Effector memory CD4-positive, alpha-beta T cell (primary cell): ENCODE results near the gene ERICH3.

Experiments used
- DNase-seq, 3 donors: peaks; one replicate each; pipeline ENCODE4 v3.0.0-alpha.2; 2020
- H3K27ac ChIP-seq: 2 replicates; pipeline ENCODE4 v1.7.0; 2013; ENCODE audit warnings: mild to moderate bottlenecking, low read length, moderate library complexity; ENCODE audit not compliant: insufficient read depth, poor library complexity, severe bottlenecking
- H3K27me3 ChIP-seq: replicated peaks from 2 replicates; pipeline ENCODE4 v1.7.0; 2013; ENCODE audit warnings: mild to moderate bottlenecking, low read length; ENCODE audit not compliant: insufficient read depth, control insufficient read depth, poor library complexity, severe bottlenecking
- H3K36me3 ChIP-seq: 2 replicates; pipeline ENCODE4 v1.7.0; 2013; ENCODE audit warnings: mild to moderate bottlenecking, low read length, moderate library complexity; ENCODE audit not compliant: control insufficient read depth, insufficient read depth
- H3K4me1 ChIP-seq: 2 replicates; pipeline ENCODE4 v1.7.0; 2013; ENCODE audit warnings: low read length, mild to moderate bottlenecking; ENCODE audit not compliant: control insufficient read depth, insufficient read depth, poor library complexity, severe bottlenecking
- H3K4me3 ChIP-seq: 2 replicates; pipeline ENCODE4 v1.7.0; 2013; ENCODE audit warnings: low read length, low read depth, mild to moderate bottlenecking; ENCODE audit not compliant: insufficient read depth, poor library complexity, severe bottlenecking
- H3K9me3 ChIP-seq: 2 replicates; pipeline ENCODE4 v1.7.0; 2013; ENCODE audit warnings: mild to moderate bottlenecking, low read length, moderate library complexity; ENCODE audit not compliant: control insufficient read depth

ERICH3 gene

DNA sequence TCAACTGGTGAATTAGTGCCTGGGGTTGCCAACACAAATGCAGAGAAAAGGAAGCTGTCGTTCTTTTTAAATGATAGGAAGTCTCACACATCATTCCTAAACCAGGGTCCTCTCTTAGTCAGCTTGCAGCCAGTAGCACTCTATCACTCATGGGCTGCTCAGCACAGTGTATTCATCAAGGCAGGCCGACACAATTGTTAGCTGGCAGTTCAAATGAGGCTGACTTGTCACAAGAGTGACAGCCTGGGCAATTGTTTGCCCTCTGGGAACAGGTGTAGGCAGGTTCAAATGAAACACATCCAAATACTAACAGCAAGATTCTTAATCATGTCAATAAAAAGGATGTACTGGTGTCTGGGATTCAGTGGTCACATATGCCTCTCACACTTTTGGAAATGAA lies 76.9 kb downstream of the ERICH3 start:
- Histone ChIP-seq H3K9me3 (no peaks in the 10 kb centered on the region), H3K27me3 (no peaks in the 10 kb centered on the region), H3K36me3 (no peaks in the 10 kb centered on the region), H3K4me1 (no peaks in the 10 kb centered on the region), H3K4me3 (no peak overlapping the region), H3K27ac (no peak overlapping the region)
- DNase-seq = no peak

DNA sequence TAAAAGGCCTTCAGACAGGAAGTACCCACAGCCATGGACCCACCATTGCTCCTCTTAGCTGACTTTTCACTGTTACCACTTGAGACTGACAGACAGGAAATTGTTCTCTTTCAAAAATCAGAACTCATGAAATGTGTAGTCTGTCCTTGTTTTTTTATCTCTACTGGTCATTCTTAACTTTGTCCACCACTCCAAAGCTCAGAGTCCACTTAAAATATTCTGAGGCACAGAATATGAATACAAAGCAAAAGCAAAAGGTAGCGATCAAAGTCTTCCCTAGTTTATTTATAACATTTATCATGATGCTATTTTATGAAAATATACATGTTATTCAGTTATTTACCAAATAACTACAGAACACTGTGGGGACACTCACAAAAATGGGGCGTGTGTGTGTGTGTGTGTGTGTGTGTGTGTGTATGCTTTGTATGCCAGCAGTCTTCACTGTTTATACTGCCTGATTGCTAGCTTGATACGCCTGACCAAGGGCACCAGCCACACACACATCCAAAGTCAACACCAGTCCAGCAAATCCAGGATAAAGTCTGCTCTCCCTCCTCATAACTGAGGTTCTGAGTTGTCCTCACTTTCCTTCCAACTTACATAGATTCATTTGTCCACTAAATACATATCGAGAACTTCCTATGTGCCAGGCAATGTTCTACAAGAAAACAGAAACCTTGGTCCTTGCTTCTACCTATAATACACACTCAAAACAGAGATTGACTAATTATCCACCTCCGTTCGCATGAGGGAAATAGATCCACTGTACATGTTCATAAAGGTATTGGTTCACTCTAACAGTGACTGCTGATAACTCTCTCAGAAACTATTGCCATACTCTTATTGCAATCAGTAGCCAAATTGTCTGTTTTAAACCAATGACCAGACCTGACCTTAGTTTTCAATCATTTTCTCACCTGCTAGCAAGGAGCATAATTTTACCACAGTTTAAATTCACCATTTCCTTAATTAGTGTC lies 79.4 kb downstream of the ERICH3 start:
- no peaks in the 10 kb centered on the region for H3K27me3 ChIP-seq
- no peaks in the 10 kb centered on the region for H3K36me3 ChIP-seq
- no peak overlapping the region for H3K27ac ChIP-seq
- no peaks in the 10 kb centered on the region for H3K4me1 ChIP-seq
- H3K9me3 ChIP-seq = no peaks in the 10 kb centered on the region
- DNase-seq = no peak
- H3K4me3 ChIP-seq = no peak overlapping the region

DNA sequence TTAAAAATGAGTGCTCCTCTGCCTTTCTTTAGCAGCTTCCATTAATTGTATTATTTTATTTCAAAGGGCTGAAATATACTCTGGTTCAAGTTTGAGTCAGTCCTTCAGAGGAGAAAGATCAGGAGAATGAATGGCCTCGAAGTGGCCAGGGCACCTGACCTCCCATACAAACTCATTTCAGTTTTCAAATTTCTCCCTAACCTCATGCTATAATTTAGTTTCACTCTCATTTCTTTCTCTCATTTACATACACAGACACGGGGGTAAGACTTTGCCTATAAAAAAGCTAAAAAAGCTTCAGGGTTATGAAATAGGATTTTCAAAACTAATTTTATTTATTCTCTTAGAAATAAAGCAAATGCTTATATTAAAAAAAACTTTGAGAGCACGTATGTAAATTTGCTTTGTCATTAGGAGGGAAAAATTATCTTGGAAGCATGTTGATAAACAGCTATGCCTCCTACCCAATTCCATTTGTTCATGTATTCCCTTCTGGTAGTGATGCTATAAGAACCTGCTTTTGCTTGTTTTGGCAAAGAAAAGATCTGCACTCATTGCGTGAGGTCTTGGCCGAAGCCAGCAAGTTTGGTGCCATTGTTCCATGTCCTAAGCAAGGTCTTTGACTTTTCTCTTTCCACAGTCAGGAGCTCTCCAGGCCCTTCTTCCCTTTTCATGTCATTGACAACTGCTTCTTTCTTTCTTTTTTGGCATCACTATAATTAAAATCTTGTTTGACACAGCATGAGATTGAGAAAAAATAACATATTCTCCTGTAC lies 80.8 kb downstream of the ERICH3 start:
- Histone ChIP-seq H3K36me3 (no peaks in the 10 kb centered on the region), H3K9me3 (no peaks in the 10 kb centered on the region), H3K27ac (no peak overlapping the region), H3K4me3 (no peak overlapping the region), H3K27me3 (no peaks in the 10 kb centered on the region), H3K4me1 (no peaks in the 10 kb centered on the region)
- no peak for DNase-seq

DNA sequence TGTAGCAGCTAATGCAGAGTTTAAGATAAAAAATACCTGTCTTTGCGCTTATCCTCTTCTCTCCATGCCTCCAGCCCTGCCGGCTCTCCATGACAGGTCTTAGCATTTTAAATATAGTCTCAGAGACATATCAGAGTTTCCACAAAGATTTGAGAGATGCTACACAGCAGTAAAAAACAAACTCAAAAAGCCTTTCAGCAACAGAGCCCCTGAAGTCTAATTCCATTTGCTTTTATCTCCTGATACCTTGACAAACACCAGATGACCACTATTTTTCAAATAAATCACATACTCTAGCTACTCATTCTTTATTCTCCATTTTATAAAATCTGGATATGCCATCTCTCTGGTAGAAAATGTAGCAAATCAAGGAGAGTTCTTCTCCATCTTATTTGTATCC lies 81.6 kb downstream of the ERICH3 start:
- DNase-seq = no peak
- no peak overlapping the region for H3K27ac ChIP-seq
- H3K27me3 ChIP-seq = no peaks in the 10 kb centered on the region
- H3K9me3 ChIP-seq = no peaks in the 10 kb centered on the region
- H3K4me3 ChIP-seq = no peak overlapping the region
- no peaks in the 10 kb centered on the region for H3K36me3 ChIP-seq
- no peaks in the 10 kb centered on the region for H3K4me1 ChIP-seq

DNA sequence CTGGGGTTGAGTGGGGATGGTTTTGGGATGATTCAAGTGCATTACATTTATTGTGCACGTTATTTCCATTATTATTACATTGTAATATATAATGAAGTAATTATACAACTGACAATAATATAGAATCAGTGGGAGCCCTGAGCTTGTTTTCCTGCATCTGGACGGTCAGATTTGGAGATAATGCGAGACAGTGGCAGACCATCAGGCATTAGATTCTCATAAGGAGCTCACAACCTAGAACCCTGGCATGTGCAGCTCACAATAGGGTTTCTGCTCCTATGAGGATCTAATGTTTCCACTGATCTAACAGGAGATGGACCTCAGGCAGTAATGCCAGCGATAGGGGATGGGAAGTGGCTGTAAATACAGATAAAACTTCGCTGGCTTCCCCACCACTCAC lies 83.3 kb downstream of the ERICH3 start:
- DNase-seq = no peak
- no peak overlapping the region for H3K27ac ChIP-seq
- H3K36me3 ChIP-seq = no peaks in the 10 kb centered on the region

DNA sequence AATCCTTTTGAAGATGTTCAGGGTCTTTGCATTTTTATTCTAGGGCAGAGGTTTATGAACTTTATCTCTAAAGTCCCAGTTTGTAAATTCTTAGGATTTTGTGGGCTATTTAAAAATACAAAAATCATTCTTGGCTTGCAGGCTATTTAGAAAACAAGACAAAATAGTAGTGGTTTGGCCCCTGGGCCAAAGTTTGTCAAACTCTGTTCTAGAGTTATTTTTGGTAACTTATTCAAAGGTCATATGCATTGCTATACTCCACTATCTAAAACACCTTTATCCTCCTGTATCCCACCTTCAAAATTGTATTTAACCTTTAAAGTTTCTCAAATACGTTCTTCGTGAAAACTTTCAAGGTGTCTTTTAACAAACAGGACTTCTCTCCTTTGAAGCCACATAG lies 85.7 kb downstream of the ERICH3 start:
- Histone ChIP-seq H3K36me3 (no peaks in the 10 kb centered on the region), H3K9me3 (no peaks in the 10 kb centered on the region), H3K4me1 (no peaks in the 10 kb centered on the region), H3K27ac (no peak overlapping the region), H3K4me3 (no peak overlapping the region), H3K27me3 (no peaks in the 10 kb centered on the region)
- DNase-seq = no peak

More for the DNA sequence above, 83.3 kb downstream of the ERICH3 start:
- Histone ChIP-seq H3K27me3 (no peaks in the 10 kb centered on the region), H3K4me3 (no peak overlapping the region), H3K4me1 (no peaks in the 10 kb centered on the region), H3K9me3 (no peaks in the 10 kb centered on the region)

DNA sequence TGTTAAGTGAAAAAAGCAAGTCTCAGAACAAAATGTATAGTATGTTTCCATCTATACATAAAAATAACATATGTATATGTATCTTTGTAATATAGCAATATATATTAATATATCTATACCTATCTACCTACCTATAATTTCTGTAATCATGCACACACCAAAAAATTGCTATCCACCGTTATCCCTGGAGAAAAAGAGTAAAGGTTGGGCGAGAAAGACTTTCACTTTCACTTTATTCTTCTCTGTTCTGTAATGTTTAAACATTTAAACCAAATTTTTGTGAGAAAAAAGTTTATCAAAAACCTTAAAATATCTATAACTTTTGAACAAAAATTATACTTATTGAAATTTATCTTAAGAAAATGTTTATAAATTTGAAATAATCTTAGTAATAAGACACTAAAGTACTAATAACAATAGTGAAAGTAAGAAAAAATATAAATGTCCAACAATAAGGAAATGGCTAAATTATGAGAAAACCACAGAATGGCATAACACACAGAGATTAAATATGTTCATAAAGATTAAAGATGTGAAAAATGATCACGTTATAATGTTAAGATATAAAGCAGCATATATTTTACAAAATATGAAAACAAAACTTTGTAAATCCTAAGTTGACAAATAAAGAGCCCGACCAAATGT lies 87.2 kb downstream of the ERICH3 start:
- no peak overlapping the region for H3K4me3 ChIP-seq
- H3K4me1 ChIP-seq = no peaks in the 10 kb centered on the region
- no peaks in the 10 kb centered on the region for H3K27me3 ChIP-seq
- H3K9me3 ChIP-seq = no peaks in the 10 kb centered on the region
- no peaks in the 10 kb centered on the region for H3K36me3 ChIP-seq
- no peak overlapping the region for H3K27ac ChIP-seq
- no peak for DNase-seq

DNA sequence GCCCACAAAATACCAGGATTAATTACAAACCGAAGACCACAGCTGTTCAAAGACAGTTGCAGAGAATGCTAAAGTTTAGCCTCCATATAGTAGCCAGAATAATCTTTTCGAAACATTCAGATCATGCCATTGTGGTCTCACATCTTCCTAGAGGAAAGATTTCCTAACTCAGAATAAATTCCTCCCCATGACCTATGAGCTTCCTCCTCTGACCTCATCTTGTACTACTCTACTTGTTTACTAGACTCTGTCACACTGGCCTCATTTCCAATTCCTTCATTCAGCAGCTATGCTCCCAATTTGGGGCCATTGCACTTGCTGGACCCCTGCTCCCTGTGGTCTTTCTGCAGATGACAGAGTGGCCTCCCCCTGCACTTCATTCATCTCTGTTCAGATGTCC lies 89.4 kb downstream of the ERICH3 start:
- Histone ChIP-seq H3K36me3 (no peaks in the 10 kb centered on the region), H3K4me1 (no peaks in the 10 kb centered on the region), H3K27ac (no peak overlapping the region), H3K4me3 (no peak overlapping the region), H3K27me3 (no peaks in the 10 kb centered on the region), H3K9me3 (no peaks in the 10 kb centered on the region)
- DNase-seq = no peak

DNA sequence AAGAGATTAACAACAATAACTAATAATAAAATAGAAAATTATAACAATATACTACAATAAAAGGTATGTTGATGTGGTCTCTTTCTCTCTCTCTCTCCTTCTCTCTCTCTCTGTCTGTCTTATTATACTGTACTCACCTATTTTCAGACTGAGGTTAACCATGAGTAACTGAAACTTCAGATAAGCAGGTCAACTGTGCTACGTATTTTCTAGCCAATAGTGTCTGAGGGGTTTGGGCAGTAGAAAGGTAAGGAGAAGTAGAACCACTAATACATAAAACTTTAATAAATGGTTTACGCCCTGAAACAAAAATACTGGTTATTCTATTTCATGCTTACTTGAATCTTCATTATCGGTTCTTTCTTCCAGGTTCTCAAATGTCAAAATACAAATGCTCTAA lies 90.2 kb downstream of the ERICH3 start:
- H3K9me3 ChIP-seq = no peaks in the 10 kb centered on the region
- H3K27me3 ChIP-seq = no peaks in the 10 kb centered on the region
- H3K36me3 ChIP-seq = no peaks in the 10 kb centered on the region
- H3K4me3 ChIP-seq = no peak overlapping the region
- H3K4me1 ChIP-seq = no peaks in the 10 kb centered on the region
- H3K27ac ChIP-seq = no peak overlapping the region
- DNase-seq = no peak

DNA sequence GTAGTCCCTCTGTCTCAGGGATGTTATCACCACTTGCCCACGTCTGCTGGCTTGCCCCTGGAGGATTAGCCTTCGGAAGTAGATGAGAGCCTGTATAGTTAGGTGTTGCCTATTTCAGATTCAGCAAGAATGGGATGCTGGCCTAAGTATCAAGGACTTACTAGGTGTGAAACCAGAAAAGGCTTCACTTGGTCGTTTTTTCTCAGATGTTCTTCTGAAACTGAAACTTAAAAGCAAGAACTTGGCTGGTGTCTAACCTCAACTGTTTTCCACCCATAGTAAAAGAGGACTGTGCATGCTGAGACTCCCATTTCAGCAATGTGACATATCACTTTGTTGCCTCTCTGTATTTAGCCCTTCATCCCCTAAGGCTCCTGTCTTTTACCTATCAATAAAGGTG lies 94.2 kb downstream of the ERICH3 start:
- Histone ChIP-seq H3K36me3 (no peaks in the 10 kb centered on the region), H3K27ac (no peak overlapping the region), H3K4me1 (no peaks in the 10 kb centered on the region), H3K4me3 (no peak overlapping the region), H3K27me3 (no peaks in the 10 kb centered on the region), H3K9me3 (no peaks in the 10 kb centered on the region)
- DNase-seq = no peak
